Stimulated activated naive CD4-positive, alpha-beta T cell (primary cell): Measurements from ENCODE around the gene DENND1A.
"Not testable (repeated sequence)": the region's sequence is repeated elsewhere in the genome, so short reads cannot be mapped to it uniquely, and the experiment has no call there.

Source experiments
- DNase-seq, 6 experiments: peaks; one replicate each; lab custom pipeline; 2025; lab: John Stamatoyannopoulos, UW

The DENND1A gene

DNA sequence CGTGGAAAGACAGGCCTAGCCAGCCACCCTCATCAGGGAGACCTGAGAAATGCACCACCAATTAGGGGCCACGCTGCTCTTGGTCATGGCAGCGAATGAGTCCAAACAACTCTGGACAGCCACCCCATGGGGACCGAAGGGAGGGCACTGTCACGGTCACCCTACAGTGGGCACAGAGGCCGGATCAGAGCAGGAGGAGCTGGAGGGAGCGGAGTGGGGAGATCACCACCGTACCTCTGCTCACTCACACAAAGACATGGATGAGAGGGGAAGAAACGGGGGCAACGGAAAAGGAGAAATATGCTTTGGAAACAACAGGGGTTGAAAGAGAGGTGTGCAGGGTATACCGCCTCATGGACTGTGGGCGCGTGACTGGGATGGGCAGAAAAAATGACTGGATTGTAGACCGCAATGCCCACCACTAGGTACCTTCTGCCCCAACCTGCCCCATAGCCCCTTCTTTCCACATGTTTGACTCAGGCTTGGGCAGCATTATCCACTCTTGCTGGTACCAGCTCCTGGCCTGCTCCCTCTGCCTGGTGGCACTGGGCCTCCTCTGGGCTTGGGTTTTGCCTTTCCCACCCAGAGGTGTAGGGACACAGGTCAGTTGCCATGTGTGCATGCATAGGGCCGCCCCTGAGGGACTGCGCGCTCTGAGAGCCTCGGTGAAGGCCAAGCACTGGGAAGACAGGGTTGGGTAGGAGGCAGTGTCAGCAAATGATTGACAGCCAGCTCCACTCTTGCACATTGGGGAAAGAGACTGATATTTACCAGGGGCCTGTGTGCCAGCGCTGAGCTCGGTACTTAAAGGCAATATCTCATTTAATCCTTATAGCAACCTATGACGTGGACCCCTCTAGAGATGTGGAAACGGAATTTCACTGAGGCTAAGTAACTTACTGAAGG is 497.3 kb downstream of the DENND1A start:
- DNase-seq, result no peak

GRCh38 chr9:123431581-123431980 is 498.3 kb downstream of the DENND1A start:
- no peak for DNase-seq

- DNase-seq, result not testable (repeated sequence)
These were observed 501.5 kb downstream of the DENND1A start for GRCh38 chr9:123428450-123428849.

- no peak for DNase-seq
These were observed 503.5 kb downstream of the DENND1A start for GRCh38 chr9:123426406-123426805.

DNA sequence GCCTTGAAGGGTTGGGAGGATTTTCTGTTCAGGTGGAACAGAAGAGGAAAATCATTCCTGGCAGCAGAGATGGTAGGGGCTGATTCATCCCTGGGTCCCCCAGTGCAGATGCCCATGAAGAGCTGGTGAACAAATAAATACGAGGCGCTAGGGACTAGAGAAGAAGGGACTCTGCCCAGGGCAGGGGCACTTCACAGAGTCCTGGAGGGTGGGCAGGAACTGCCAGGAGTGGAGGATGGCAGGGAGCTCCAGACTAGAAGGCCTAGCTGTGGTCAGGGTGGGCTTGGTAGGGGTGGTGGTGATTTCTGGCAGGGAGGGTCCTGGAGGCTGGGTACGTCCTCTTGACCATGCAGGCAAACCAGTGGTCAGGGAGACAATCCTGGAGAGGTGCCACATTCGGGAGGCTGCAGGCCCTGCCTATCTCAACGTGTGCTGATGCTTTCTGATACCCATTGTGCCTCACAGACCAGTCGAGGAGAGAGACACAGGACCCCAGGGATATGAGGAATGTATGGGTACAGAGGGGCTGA is 504.0 kb downstream of the DENND1A start:
- DNase-seq, result no peak

GRCh38 chr9:123425261-123425821 is 504.6 kb downstream of the DENND1A start:
- no peak for DNase-seq

DNA sequence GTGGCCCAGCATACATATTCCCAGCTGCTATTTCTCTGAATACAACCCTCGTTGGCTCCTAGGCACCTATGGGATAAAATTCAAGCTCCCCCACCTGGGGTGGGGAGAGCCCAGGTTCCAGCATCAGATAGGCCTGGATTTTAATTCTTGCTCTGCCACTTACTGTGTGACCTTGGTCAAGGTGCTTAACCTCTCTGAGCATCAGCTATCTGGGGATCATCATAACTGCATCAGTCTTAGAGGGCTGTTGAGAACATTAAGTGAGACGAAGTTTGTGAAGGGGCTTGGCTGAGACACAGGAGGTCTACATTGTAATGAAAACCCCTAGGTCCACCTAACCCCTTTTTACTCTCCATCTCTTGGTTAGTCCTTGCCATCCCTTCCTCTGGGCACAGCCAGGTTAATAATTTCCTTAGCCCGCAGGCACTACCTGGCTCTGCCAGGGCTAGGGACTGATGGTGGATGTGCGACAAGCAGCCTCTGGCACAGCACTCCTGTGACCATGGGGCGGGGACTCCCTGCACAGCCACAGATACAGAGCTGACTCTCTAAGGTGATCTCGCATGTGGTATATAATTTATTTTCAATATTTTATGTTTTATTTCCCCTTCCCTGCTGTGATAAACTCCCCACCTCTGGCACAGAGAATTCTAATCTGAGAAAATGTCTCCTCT is 505.2 kb downstream of the DENND1A start:
- DNase-seq, result no peak

DNA sequence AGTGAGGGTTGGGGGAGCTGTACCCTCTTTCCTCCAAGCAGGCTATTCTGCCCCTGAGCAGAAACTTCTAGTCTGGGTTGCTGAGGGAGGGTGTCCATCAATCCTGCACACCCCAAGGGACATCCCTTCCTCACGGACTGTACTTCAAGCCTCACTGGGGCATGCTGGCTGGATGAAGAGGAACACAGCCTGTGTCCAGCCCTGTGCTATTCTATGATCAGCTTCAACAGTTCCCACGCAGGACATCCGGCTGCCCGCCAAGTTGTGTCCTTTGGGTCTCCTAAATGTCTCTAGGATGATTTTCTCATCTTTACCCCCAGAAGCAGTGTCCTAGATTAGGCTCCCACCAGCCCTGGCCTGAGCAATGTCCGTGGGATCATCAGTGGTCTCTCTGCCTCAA is 505.8 kb downstream of the DENND1A start:
- no peak for DNase-seq

DNA sequence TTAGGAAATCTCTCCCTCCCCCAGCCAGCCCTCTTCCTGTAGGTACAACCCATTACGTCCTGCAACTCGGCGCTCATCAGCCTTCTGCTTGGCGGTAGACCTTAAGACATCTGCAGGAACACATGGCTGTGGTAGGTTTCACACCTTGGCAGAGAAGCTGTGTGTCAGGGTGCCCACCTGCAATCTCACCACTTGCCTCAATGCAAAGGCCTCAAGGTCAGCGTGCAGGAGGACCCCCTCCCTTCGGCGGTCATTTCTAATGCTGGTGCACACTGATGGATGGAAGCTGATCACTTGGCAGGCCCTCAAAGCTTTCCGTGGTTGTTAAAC is 506.6 kb downstream of the DENND1A start:
- DNase-seq, result no peak

DNA sequence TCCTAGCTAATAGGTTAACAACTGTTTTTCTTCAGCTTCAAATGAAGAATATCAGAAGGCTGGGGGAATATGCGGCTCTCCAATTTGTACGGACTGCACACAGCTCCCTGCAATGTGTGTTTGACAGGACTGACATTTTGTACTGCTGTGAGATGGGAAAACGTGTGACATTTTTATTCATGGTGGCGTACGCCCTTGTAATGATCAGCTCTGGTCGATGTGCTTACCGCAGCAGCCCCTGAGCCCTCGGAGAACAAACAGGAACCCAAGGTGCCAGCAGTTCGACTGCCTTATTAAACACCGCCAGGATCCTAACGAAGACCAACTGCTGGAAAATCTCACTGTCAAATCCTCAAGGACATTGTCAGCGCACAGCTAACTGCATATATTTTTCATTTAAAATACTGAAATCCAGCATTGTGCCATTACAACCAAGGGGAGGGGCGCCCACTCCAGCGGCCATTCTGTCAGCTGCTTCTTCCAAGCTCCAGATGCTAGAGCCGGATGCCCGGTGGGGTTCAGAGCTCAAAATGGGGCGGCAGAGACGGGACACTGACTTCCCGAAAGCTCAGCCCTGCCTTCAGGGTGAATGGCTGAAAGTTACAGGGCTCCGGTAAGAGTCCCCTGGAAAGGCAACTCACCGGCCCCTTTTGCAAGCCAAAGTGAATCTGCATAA is 507.2 kb downstream of the DENND1A start:
- no peak for DNase-seq

GRCh38 chr9:123421801-123422455 is 508.0 kb downstream of the DENND1A start:
- no peak for DNase-seq

DNA sequence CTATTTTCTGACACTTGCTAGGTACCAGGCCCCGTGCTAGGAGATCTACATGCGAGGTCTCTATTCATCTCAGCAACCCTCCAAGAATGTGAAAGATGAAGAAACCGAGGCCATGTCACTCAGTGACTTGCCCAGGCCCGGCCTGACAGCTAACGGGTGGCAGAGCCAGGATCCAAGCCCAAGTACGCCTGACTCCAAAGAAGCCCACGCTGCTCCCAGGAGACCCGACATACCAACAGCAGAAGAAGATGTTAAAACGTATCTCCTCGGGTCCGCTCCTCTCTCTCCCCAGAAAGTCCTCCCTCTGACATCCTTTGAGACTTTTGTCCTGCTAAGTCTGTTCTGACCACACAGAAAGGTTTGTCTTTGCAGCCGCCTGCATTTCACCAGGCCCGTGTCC is 508.7 kb downstream of the DENND1A start:
- no peak for DNase-seq

DNA sequence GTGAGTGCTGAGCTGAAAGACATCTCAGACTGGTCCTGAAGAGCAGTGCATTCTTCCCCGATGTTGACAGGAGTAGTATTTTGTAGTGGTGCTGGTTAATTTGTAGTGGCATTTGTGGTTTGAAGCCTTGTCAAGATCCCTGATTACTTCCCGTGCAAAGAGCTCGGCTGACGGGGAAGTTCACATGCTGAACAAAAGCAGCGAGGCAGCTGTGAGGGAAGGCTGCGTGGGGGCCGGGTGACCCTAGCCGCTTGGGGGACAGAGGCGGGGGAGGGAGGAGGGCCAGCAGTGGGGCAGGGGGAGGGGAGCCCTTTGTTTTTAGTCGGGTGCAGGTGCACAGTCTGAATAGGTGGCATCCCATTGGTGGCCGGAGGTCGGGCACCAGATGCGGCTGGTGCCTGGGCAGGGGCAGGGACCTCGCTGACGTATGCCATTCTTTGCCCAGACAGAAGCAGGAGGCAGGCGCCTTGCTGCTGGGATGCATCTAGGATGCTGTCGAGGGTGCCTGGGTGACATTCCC is 509.3 kb downstream of the DENND1A start:
- DNase-seq, result no peak

DNA sequence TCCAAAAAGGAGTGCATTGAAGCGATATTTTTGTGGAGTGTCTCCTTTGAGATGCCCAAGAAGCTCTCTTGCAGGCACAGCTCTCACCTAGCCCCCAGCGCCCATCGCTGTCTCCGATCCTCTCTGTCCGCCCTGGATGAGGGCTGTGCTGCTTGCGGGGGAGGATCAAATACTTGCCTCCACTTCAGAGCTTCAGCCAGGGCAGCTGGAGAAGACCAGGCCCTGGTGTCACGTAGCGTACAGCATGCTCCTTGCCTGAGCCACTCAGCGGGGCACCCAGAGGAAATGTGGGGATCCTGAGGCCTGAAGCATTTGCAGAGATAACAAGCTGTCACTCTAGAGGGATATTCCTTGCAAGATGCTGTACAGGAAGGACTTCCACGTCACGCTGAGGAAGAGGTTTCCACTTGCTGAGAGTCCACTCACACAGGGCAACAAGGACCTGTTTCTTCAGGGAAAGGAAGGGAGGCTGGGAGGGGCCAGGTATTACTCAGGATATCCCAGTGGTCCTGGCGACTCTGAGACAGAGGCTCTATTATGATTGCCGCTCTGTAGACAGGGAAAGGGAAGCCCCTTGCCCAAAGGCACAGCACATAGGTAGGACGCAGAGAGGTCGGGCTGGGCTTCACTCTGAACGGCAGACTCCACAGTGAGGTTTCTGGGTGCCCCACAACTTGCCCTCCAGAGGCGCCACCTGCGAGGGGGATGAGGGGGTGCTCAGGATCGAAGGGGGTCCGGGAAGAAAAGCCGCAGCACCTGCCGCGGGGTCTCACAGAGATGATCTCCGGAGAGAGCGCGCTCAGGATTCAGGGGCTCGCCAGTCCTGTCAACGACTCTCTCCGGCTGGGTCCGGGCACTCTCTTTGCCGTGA is 510.0 kb downstream of the DENND1A start:
- no peak for DNase-seq

DNA sequence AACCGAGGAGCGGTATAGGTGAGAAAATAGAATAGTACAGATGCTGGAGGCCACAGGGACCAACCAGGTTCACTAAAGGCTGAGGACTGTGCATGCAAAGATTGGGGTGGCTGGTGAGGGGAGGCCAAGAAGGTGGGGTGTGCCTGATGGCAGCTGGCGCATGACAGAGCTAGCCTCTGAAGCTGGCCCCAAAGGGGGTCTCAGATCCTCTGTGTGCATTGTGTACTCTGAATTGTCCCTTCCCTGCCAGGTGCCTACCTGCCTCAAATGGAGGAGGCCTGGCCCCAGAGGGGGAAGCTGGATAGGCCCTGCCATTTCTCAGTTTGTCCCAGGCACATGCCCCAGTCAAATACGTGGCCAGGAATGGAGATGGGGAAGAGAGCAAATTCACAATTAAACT is 510.8 kb downstream of the DENND1A start:
- DNase-seq, result no peak

- DNase-seq, result no peak
These were observed 511.4 kb downstream of the DENND1A start for GRCh38 chr9:123418506-123418905.

DNA sequence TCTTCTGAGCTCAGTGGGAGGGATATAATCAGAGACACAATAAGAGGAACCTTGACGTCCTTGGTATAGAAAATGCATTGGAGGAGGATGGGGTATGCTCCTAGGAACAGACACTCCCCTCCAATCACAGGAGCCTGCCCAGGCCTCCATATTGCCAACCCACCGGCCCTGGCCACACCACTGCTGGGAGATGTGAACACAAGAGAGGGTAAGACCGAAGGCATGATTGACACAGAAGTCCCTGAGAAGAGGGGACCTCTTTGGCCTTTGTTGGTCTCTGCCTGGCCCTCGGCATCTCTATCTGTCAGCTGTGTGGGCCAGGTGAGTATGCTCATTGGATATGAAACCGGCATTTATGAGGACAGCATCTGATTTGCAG is 511.9 kb downstream of the DENND1A start:
- DNase-seq, result no peak

DNA sequence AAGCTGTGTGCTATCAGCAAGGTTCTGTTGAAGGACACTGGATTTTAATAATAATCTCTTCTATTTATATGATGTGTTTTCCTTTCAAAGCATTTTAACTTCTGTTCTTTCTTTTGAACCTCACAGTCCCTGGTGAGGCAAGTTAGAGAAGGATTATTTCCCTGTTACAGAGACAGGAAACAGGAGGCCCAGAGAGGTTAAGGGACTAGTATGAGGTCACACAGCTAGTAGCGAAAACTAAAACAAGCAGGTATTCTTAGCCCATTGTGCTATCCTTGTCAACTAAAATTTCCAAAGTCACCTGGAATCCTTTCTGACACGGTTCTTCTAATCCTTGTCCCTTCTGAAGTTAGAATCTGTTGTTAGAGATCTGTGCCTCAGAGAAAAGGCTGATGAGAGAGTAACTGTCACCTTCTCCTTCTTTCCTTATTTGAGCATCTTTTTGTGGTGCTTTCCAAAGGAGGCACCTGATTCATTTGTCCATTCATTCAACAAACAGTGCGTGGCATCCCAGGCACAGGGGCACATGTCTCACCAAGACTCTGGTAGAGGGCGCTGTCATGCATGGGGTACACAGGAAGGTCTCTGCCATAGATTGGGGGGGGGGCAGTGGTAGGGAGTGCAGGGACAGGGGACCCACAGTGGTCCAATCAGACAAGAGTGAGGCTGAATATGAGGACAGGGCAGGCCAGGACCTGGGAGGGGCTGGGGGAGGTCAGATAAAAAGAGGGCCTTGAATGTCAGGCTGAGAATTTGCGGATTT is 512.5 kb downstream of the DENND1A start:
- no peak for DNase-seq

- no peak for DNase-seq
These were observed 513.8 kb downstream of the DENND1A start for GRCh38 chr9:123416176-123416575.
